ENCODE results near the gene KIF3C.

DNA sequence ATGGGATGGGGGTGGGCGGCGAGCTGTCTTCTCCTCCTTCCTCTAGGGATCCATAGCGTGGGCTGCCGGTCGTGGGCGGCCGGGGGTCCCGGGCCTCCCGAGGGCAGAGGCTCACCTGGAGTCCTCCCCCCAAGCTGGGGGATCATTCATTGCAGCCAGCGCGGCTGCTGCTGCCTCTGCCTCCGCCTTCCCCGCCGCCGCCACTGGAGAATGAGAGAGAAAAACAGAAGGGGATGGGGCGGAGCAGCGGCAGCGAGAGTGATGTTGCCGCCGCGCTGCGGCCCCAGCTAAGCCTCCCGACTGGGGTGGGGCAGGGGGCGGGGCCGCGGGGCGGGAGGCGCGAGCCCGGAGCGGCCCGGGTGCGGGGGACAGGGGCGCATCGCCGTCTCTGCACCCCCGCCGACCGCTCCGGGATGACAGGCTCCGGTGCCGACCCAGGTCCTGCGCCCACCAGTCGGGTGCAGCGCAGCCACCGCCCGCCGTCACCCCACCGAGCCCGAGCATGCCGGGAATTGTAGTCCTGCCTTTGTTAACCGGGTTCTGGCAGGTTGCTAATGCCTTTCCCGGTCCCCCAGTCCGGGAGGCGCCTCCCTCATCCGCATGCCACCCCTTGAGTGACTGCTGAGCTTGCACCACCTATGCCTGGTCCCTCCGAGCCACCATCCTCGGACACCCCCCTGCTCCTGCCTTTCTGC, at the start of gene KIF3C:
- TF ChIP-seq, protein P1, sequence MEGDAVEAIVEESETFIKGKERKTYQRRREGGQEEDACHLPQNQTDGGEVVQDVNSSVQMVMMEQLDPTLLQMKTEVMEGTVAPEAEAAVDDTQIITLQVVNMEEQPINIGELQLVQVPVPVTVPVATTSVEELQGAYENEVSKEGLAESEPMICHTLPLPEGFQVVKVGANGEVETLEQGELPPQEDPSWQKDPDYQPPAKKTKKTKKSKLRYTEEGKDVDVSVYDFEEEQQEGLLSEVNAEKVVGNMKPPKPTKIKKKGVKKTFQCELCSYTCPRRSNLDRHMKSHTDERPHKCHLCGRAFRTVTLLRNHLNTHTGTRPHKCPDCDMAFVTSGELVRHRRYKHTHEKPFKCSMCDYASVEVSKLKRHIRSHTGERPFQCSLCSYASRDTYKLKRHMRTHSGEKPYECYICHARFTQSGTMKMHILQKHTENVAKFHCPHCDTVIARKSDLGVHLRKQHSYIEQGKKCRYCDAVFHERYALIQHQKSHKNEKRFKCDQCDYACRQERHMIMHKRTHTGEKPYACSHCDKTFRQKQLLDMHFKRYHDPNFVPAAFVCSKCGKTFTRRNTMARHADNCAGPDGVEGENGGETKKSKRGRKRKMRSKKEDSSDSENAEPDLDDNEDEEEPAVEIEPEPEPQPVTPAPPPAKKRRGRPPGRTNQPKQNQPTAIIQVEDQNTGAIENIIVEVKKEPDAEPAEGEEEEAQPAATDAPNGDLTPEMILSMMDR (IDR thresholded peaks at IDR 0.05 in 2 of 3, conservative IDR thresholded peaks at IDR 0.05 in 1 of 3; ENCODE audit: control insufficient read depth in 2 of 3, extremely low read depth in 1 of 3, insufficient read depth in 1 of 3, low read depth in 3 of 3, low read length in 3 of 3): no peak
- TF ChIP-seq SRF (IDR thresholded peaks at IDR 0.05; ENCODE audit: low read depth in 2 of 2, low read length in 2 of 2): no peak
- TF ChIP-seq, protein P2, sequence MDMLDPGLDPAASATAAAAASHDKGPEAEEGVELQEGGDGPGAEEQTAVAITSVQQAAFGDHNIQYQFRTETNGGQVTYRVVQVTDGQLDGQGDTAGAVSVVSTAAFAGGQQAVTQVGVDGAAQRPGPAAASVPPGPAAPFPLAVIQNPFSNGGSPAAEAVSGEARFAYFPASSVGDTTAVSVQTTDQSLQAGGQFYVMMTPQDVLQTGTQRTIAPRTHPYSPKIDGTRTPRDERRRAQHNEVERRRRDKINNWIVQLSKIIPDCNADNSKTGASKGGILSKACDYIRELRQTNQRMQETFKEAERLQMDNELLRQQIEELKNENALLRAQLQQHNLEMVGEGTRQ (IDR thresholded peaks at IDR 0.05; ENCODE audit: borderline replicate concordance, low read depth, low read length): no peak
- no peak for TF ChIP-seq EGR1 (IDR thresholded peaks at IDR 0.05; ENCODE audit: borderline replicate concordance in 1 of 2, low read depth in 2 of 2, low read length in 2 of 2)
- TF ChIP-seq POLR2A (IDR thresholded peaks at IDR 0.05; ENCODE audit: low read depth, low read length): no peak; the same call in 1 of the 2 replicates
- no peak for TF ChIP-seq NFIC (IDR thresholded peaks at IDR 0.05; ENCODE audit: low read depth, low read length)
- TF ChIP-seq BACH1 (IDR thresholded peaks at IDR 0.05; ENCODE audit: borderline replicate concordance): no peak
- no peak for TF ChIP-seq SIN3A (IDR thresholded peaks at IDR 0.05; ENCODE audit: low read depth, low read length)

Measured in GM12878 (cell line).